ENCODE data around the gene ZNF10. TPM values are rescaled to one million over a fixed set of nuclear protein-coding genes. Genes with fewer than 3 reads are reported as not detected.

Gene ZNF10
- polyA plus RNA-seq, 3 donors: 3.3 to 6.3 (median 3.8) TPM

DNA sequence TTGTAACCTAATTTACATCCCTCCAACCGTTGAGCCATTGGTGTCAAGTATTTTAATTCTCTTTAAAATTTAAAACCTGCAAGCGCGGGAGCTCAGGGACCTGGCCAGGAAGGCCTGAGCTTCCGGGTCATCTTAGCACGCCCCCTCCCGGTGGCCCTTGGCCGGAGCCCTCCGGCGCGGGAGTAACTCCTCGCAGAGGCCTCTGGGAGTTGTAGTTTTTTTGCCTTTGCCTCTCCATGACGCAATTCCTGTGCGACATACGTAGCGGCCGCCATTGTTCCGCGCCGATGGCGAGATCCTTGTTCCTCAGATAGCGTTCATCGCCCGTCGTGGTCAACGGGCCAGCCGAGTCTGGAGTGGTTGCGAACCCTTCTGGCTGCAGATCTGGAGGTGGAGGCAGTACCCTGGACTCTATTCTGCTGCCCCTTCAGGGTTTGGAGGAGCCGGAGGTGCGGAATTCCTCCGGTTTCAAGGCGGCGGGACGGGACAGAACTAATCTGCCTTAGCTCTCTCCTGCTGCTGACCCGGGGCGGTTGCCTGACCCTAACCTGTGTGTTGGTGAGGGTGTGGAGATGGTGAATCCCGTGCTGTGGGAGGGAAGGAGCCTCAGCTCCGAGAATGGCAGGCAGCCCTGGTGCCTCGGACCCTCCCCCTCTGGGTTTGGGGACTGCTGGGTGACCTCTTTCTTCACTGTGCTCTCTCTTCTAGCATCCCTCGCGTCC lies 51.0 kb downstream of the ZNF10 start, which contains the start of gene ZNF268:
Gene ZNF268, plus strand, starts transcription at position 258 of the 722 bp plus-strand sequence. CDS start 503 bp downstream, outside the sequence.
- WGBS, 3 donors: 1 to 2% (median 1%) methylated on average over 40 of the region's 40 CpGs
- no peak within 1 kb of the TSS for H3K27ac ChIP-seq (ENCODE audit: low read depth, low read length)

DNA sequence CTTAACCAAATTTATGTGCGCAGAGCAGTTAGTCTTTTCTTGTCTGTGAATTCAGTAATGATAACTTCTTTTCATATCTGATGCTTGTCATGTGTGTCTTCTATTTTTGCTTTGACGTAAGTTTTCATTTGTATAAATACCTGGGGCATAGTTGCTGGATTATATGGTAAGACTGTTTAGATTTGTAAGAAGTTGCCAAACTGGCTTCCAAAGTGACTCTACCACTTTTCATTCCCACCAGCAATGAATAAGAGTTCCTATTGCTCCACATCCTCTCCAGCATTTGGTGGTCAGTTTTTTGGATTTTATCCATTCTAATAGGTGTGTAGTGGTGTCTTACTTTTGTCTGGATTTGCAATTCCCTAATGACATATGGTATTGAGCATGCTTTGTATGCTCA lies 59.7 kb downstream of the ZNF10 start:
- 96 to 99% (median 98%) methylated on average over 2 of the region's 2 CpGs for WGBS, 3 donors
- no peak overlapping the region for H3K27ac ChIP-seq (ENCODE audit: low read depth, low read length)

DNA sequence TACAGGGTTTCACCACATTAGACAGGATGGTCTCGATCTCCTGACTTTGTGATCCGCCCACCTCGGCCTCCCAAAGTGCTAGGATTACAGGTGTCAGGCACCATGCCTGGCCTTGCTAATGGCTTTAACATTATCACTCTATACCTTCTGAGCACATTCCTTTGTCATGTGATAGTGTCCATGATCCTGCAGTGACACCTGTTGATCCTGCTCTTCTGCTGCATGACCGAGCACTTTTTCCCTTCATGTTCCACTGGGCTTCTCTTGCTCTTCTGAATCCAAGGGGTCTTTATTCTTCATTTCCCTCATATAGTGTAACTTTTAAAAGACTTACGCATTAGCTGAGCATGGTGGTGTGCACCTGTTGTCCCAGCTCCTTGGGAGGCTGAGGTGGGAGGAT lies 62.4 kb downstream of the ZNF10 start:
- 98 to 100% (median 99%) methylated on average over 5 of the region's 5 CpGs for WGBS, 3 donors
- H3K27ac ChIP-seq (ENCODE audit: low read depth, low read length): no peak overlapping the region

DNA sequence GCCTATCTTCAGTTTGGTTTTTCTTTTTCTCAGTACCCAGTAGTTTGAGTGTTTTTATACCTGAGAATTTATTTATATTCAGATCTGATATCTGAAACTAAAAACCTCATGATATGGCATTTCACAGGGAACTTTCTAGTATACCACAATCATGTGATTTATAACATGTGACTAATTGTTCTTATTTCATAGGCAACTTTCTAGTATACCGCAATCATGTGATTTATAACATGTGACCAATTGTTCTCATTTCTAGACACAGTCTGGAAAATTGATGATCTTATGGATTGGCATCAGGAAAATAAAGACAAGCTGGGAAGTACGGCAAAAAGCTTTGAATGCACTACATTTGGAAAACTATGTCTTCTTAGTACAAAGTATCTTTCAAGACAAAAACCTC lies 71.5 kb downstream of the ZNF10 start:
- 48 to 98% (median 97%) methylated on average over 2 of the region's 2 CpGs for WGBS, 3 donors
- no peak overlapping the region for H3K27ac ChIP-seq (ENCODE audit: low read depth, low read length)

GRCh38 chr12:133202493-133203343 lies 72.3 kb downstream of the ZNF10 start:
- no peak overlapping the region for H3K27ac ChIP-seq (ENCODE audit: low read depth, low read length)
- WGBS, 3 donors: 97 to 99% (median 97%) methylated on average over 2 of the region's 2 CpGs

- WGBS, 3 donors: 97 to 99% (median 99%) methylated on average over 7 of the region's 7 CpGs
- H3K27ac ChIP-seq (ENCODE audit: low read depth, low read length): no peak overlapping the region
These were observed 73.2 kb downstream of the ZNF10 start for GRCh38 chr12:133203344-133204263.

DNA sequence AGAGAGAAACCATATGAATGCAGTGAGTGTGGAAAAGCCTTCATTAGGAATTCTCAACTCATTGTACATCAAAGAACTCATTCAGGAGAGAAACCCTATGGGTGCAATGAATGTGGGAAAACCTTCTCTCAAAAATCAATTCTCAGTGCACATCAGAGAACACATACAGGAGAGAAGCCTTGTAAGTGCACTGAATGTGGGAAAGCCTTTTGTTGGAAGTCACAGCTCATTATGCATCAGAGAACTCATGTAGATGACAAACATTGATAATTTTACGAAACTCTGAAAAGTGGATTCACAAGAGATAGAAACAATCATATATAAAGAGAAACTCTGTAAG lies 73.8 kb downstream of the ZNF10 start:
- no peak overlapping the region for H3K27ac ChIP-seq (ENCODE audit: low read depth, low read length)
- 97 to 100% (median 100%) methylated on average over 1 of the region's 1 CpG for WGBS, 3 donors

GRCh38 chr12:133206390-133206789 lies 76.0 kb downstream of the ZNF10 start:
- WGBS, 3 donors: 97 to 98% (median 98%) methylated on average over 2 of the region's 2 CpGs
- no peak overlapping the region for H3K27ac ChIP-seq (ENCODE audit: low read depth, low read length)

Other genes with a start within 250 kb of the ZNF10 start
- gene CHFR, start 243.0 kb upstream of the ZNF10 start, polyA plus RNA-seq: 10 to 100 TPM; 12.8 to 21.0 (median 19.1) TPM
- 1 to 10 TPM; 2.4 to 2.9 (median 2.7) TPM for gene ZNF605, start 174.3 kb upstream of the ZNF10 start, polyA plus RNA-seq
- 1 to 10 TPM; 2.3 to 7.2 (median 3.0) TPM for gene ZNF26, start 144.3 kb upstream of the ZNF10 start, polyA plus RNA-seq
- 10 to 100 TPM in 1 of 3 donors, 1 to 10 TPM in 2; 5.9 to 10.6 (median 6.3) TPM for gene ZNF84, start 93.1 kb upstream of the ZNF10 start, polyA plus RNA-seq
- 10 to 100 TPM; 11.2 to 22.5 (median 11.4) TPM for gene ZNF140, start 49.7 kb upstream of the ZNF10 start, polyA plus RNA-seq
- under 1 TPM; 0.33 to 0.67 (median 0.44) TPM for gene ZNF891, start 353 bp upstream of the ZNF10 start, polyA plus RNA-seq
- gene ZNF268, start 50.9 kb downstream of the ZNF10 start, polyA plus RNA-seq: 1 to 10 TPM; 3.3 to 5.5 (median 4.6) TPM
- not detected for gene ANHX, start 105.2 kb downstream of the ZNF10 start, polyA plus RNA-seq